Measurements from ENCODE around the gene GALM.

The GALM gene

GRCh38 chr2:38653715-38654527, 12.0 kb upstream of the GALM start:
- H3F3A ChIP-seq (ENCODE audit: control insufficient read depth, insufficient read depth): no peaks in the 10 kb centered on the region
- TF ChIP-seq EZH2phosphoT487 (IDR thresholded peaks at IDR 0.05; ENCODE audit: borderline replicate concordance, low read length) (no peak), CTCF (IDR thresholded peaks at IDR 0.05; ENCODE audit: low read depth, low read length, poor library complexity, severe bottlenecking) (no peak)
- H3K4me2 ChIP-seq (ENCODE audit: low read length): no peak overlapping the region
- no peak overlapping the region for H3K27ac ChIP-seq (ENCODE audit: low read depth, low read length)
- no peaks in the 10 kb centered on the region for H3K9me3 ChIP-seq (ENCODE audit: control insufficient read depth, insufficient read depth, low read length)
- H3K79me2 ChIP-seq (ENCODE audit: control insufficient read depth, low read length): no peaks in the 10 kb centered on the region
- no peaks in the 10 kb centered on the region for H3K9me2 ChIP-seq (replicated peaks; ENCODE audit: control insufficient read depth, low read length)
- no peaks in the 10 kb centered on the region for H4K20me1 ChIP-seq (ENCODE audit: control insufficient read depth, insufficient read depth, low read depth, low read length)
- no peaks in the 10 kb centered on the region for H3K4me1 ChIP-seq (ENCODE audit: control insufficient read depth, low read length)
- no peak overlapping the region for H3K4me3 ChIP-seq (ENCODE audit: low read length)
- no peaks in the 10 kb centered on the region for H3K36me3 ChIP-seq (ENCODE audit: control insufficient read depth, low read length)
- peaks cover 24% of the 10 kb centered on the region for H3K27me3 ChIP-seq (ENCODE audit: control insufficient read depth, low read length)

GRCh38 chr2:38654528-38655381, 11.2 kb upstream of the GALM start:
- H3K4me3 ChIP-seq (ENCODE audit: low read length): no peak overlapping the region
- peaks cover 24% of the 10 kb centered on the region for H3K27me3 ChIP-seq (ENCODE audit: control insufficient read depth, low read length)
- no peaks in the 10 kb centered on the region for H4K20me1 ChIP-seq (ENCODE audit: control insufficient read depth, insufficient read depth, low read depth, low read length)
- TF ChIP-seq EZH2phosphoT487 (IDR thresholded peaks at IDR 0.05; ENCODE audit: borderline replicate concordance, low read length) (no peak), CTCF (IDR thresholded peaks at IDR 0.05; ENCODE audit: low read depth, low read length, poor library complexity, severe bottlenecking) (no peak)
- no peaks in the 10 kb centered on the region for H3K79me2 ChIP-seq (ENCODE audit: control insufficient read depth, low read length)
- no peaks in the 10 kb centered on the region for H3F3A ChIP-seq (ENCODE audit: control insufficient read depth, insufficient read depth)
- no peaks in the 10 kb centered on the region for H3K9me3 ChIP-seq (ENCODE audit: control insufficient read depth, insufficient read depth, low read length)
- no peak overlapping the region for H3K27ac ChIP-seq (ENCODE audit: low read depth, low read length)
- H3K4me2 ChIP-seq (ENCODE audit: low read length): no peak overlapping the region
- H3K9me2 ChIP-seq (replicated peaks; ENCODE audit: control insufficient read depth, low read length): no peaks in the 10 kb centered on the region
- no peaks in the 10 kb centered on the region for H3K4me1 ChIP-seq (ENCODE audit: control insufficient read depth, low read length)
- no peaks in the 10 kb centered on the region for H3K36me3 ChIP-seq (ENCODE audit: control insufficient read depth, low read length)

- Histone ChIP-seq H3K4me2 (ENCODE audit: low read length) (no peak overlapping the region), H3F3A (ENCODE audit: control insufficient read depth, insufficient read depth) (no peaks in the 10 kb centered on the region), H4K20me1 (ENCODE audit: control insufficient read depth, insufficient read depth, low read depth, low read length) (no peaks in the 10 kb centered on the region), H3K9me3 (ENCODE audit: control insufficient read depth, insufficient read depth, low read length) (no peaks in the 10 kb centered on the region), H3K27me3 (ENCODE audit: control insufficient read depth, low read length) (peaks cover 22% of the 10 kb centered on the region), H3K79me2 (ENCODE audit: control insufficient read depth, low read length) (no peaks in the 10 kb centered on the region), H3K4me1 (ENCODE audit: control insufficient read depth, low read length) (no peaks in the 10 kb centered on the region), H3K9me2 (replicated peaks; ENCODE audit: control insufficient read depth, low read length) (no peaks in the 10 kb centered on the region), H3K36me3 (ENCODE audit: control insufficient read depth, low read length) (no peaks in the 10 kb centered on the region), H3K4me3 (ENCODE audit: low read length) (no peak overlapping the region), H3K27ac (ENCODE audit: low read depth, low read length) (no peak overlapping the region)
- TF ChIP-seq EZH2phosphoT487 (IDR thresholded peaks at IDR 0.05; ENCODE audit: borderline replicate concordance, low read length) (no peak), CTCF (IDR thresholded peaks at IDR 0.05; ENCODE audit: low read depth, low read length, poor library complexity, severe bottlenecking) (no peak)
These were observed 10.5 kb upstream of the GALM start for GRCh38 chr2:38655441-38655840.
